Mucosa of descending colon (tissue), 3 donors: ENCODE measurements around the gene LPIN3. TPM values are rescaled to one million over a fixed set of nuclear protein-coding genes. Genes with fewer than 3 reads are reported as not detected.

Source experiments
- ATAC-seq: fragments of 200-7000 bp; cut with Tn5 transposase; one replicate; pipeline ENCODE4 v1.9.1; 2020; ENCODE audit warnings: mild to moderate bottlenecking, moderate library complexity
- DNase-seq, 3 donors: peaks; one replicate each; pipeline ENCODE4 v3.0.0-alpha.2; 2020
- H3K36me3 ChIP-seq: fragments of 200-600 bp; one replicate; pipeline ENCODE4 v1.8.0; 2021; ENCODE audit warnings: low read depth, mild to moderate bottlenecking
- H3K4me1 ChIP-seq: fragments of 200-600 bp; one replicate; pipeline ENCODE4 v1.8.0; 2021; ENCODE audit warnings: low read depth, mild to moderate bottlenecking
- H3K4me3 ChIP-seq: fragments of 200-600 bp; one replicate; pipeline ENCODE4 v1.8.0; 2021; ENCODE audit warnings: mild to moderate bottlenecking
- H3K9me3 ChIP-seq: fragments of 200-600 bp; one replicate; pipeline ENCODE4 v1.8.0; 2021; ENCODE audit warnings: mild to moderate bottlenecking
- CTCF ChIP-seq: fragments of 200-600 bp; IDR thresholded peaks from one replicate; pipeline ENCODE4 v1.8.0; 2022; ENCODE audit warnings: antibody characterized with exemption, mild to moderate bottlenecking
- intact Hi-C, 2 donors: fragments of 100-400 bp; cut with DNase I in 1 of 2; cut with micrococcal nuclease in 1 of 2; formaldehyde crosslinking; loops; one replicate each; pipeline versions ENCODE4 v1.11.0 to v1.11.1; 2022; cut with DNase I, micrococcal nuclease
- total RNA-seq, 3 donors: library from RNA; stranded (reverse); fragmentation: NEBNext Ultra II Directional in 2 of 3; extraction: Animal tissue kit (Norgen Biotek cat#: 25700) in 2 of 3; gene quantifications; one replicate each; pipeline versions ENCODE4 v1.2.1 to v1.2.4, GENCODE V29; 2021 to 2023
- donor health status: DM: no; HTN: no; CAD: no; lungs with moderate emphysema.
- donor health status: DM: no; HTN: no; CAD: no.
- donor health status: DM: no; HTN: yes; CAD: no.

The LPIN3 gene
- total RNA-seq, 3 donors from 2014 or later: 48.0 to 73.3 (median 52.7) TPM

GRCh38 chr20:41342474-41343464 lies 2.1 kb downstream of the LPIN3 start:
- peaks cover 17% of the 10 kb centered on the region for H3K4me1 ChIP-seq
- H3K4me3 ChIP-seq: no peak overlapping the region
- ATAC-seq (no peak), DNase-seq (peak in 1 of 3 donors; percentile 17)
- intact Hi-C loops: no loop called here
- H3K9me3 ChIP-seq: no peaks in the 10 kb centered on the region
- TF ChIP-seq CTCF: no peak
- H3K36me3 ChIP-seq: no peaks in the 10 kb centered on the region

GRCh38 chr20:41344477-41344876 lies 3.9 kb downstream of the LPIN3 start:
- H3K9me3 ChIP-seq: no peaks in the 10 kb centered on the region
- DNase-seq: peak in 1 of 3 donors; percentile 16
- intact Hi-C loops: no loop called here

GRCh38 chr20:41344938-41345728 lies 4.5 kb downstream of the LPIN3 start:
- H3K4me3 ChIP-seq: no peak overlapping the region
- H3K36me3 ChIP-seq: no peaks in the 10 kb centered on the region
- intact Hi-C loops: no loop called here
- H3K9me3 ChIP-seq: no peaks in the 10 kb centered on the region
- TF ChIP-seq CTCF: no peak
- no peak for ATAC-seq
- peaks cover 10% of the 10 kb centered on the region for H3K4me1 ChIP-seq
- no peak for DNase-seq

More at GRCh38 chr20:41344477-41344876, 3.9 kb downstream of the LPIN3 start:
- no peak for TF ChIP-seq CTCF
- no peak overlapping the region for H3K4me3 ChIP-seq
- no peaks in the 10 kb centered on the region for H3K36me3 ChIP-seq
- H3K4me1 ChIP-seq: peaks cover 17% of the 10 kb centered on the region
- no peak for ATAC-seq

GRCh38 chr20:41345729-41346067 lies 5.1 kb downstream of the LPIN3 start:
- no peak for TF ChIP-seq CTCF
- no peak overlapping the region for H3K4me3 ChIP-seq
- intact Hi-C loops: no loop called here
- DNase-seq (no peak), ATAC-seq (no peak)
- peaks cover 5% of the 10 kb centered on the region for H3K4me1 ChIP-seq
- no peaks in the 10 kb centered on the region for H3K36me3 ChIP-seq
- H3K9me3 ChIP-seq: no peaks in the 10 kb centered on the region

- Histone ChIP-seq H3K36me3 (no peaks in the 10 kb centered on the region), H3K4me3 (no peak overlapping the region), H3K4me1 (no peaks in the 10 kb centered on the region), H3K9me3 (no peaks in the 10 kb centered on the region)
- intact Hi-C loops: no loop called here
- no peak for TF ChIP-seq CTCF
- DNase-seq (no peak), ATAC-seq (no peak)
These were observed 7.2 kb downstream of the LPIN3 start for GRCh38 chr20:41347523-41348429.
